Fibroblast of upper back skin (primary cell): ENCODE measurements around the gene ANKRD12.
A peak's percentile ranks its signal among the peaks of the same experiment; 100 is the strongest.
"Not testable (repeated sequence)": the region's sequence is repeated elsewhere in the genome, so short reads cannot be mapped to it uniquely, and the experiment has no call there.

Source experiments
- DNase-seq: peaks from one replicate; pipeline ENCODE4 v3.0.0-alpha.2; 2013

ANKRD12 gene

DNA sequence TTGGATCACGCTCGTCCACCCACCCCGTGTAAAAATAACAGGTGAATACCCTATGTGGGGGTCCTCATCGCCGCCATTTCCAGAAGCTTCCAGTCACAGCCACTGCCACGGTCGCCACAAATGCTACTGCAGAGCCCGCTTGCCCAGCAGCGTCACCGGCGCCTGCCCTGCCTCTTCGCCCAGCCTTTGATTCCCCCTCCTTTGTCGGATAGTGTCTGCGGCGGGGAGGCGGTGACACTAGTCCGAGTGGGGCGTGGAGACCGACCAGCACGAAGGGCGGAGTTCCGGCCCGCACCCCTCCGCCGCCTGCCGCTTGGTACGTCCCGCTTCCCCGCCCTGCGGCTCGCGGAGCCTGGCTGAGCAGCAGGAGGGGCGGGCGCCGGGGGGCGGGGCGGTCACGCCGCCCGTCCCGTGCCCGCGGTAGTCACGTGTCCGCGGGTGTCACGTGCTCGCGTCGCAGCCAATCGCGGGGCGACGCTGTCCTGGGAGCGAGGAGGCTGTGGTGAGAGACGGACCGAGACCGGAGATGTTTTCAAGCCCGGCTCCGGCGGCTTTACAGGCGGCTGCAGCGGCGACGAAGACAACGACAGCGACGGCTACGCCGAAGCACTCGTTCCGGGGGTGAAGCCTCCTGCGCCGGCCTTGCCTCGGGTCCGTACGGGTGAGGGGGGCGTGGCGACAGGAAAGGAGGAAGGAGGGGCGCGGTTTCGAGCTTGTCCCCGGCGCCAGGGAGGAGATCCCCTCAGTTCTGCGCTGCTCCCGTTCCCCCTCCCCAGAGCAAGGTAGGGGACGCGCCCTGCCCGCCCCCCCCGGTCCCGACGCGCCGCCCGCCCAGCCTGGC, at the start of gene ANKRD12:
Gene ANKRD12 (plus strand): TSS at position 467 of the 841 bp plus-strand sequence. CDS start 45,652 bp downstream, outside the sequence.
- DNase-seq, result peak; percentile 95

DNA sequence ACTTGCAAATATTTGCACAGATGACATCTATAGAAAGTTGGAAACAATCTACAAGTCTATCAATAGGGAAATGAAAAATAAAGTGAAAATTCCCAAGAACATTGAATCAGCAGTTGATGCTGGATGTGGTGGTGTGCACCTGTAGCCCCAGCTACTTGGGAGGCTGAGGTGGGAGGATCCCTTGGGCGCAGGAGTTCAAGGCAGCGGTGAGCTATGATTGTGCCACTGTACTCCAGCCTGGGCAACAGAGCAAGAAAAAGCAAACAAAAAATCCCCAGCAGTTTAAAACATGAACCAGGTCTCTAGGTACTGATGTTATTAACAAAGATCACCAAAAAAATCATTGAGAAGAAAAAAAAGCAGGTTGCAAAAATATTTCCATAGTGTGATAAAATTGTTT, 49.4 kb upstream of the ANKRD12 start:
- DNase-seq, result no peak

DNA sequence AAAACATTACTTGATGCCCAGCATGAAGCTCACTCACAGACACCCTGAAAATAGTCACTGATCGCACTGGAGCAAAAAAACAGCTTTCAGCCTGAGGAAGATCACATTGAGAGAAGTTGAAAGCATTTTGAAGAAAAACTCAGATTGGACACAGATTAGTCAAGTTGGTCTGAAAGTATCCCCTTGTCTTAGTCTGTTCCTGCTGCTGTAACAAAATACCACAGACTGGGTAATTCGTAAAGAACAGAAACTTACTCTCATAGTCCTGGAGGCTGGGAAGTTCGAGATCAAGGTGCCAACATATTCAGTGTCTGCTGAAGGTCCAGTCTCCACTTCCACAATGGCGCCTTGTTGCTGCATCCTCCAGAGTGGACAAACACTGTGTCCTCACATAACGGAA, 48.3 kb upstream of the ANKRD12 start:
- DNase-seq, result no peak

DNA sequence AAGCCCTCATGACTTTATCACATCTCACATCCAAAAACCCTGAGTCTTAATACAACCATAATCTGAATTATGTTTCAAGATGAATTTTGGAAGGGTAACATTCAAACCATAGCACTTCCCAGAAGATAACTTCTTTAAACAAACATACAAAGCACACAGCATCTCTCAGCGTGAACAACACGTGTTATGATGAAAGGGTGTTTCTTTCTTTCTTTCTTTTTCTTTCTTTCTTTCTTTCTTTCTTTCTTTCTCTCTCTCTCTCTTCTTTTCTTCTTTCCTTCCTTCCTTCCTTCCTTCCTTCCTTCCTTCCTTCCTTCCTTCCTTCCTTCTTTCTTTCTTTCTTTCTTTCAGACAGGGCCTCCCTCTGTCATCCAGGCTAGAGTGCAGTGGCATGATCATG, 47.9 kb upstream of the ANKRD12 start:
- DNase-seq, result not testable (repeated sequence)

- no peak for DNase-seq
These were observed 46.0 kb upstream of the ANKRD12 start for GRCh38 chr18:9090578-9090977.

DNA sequence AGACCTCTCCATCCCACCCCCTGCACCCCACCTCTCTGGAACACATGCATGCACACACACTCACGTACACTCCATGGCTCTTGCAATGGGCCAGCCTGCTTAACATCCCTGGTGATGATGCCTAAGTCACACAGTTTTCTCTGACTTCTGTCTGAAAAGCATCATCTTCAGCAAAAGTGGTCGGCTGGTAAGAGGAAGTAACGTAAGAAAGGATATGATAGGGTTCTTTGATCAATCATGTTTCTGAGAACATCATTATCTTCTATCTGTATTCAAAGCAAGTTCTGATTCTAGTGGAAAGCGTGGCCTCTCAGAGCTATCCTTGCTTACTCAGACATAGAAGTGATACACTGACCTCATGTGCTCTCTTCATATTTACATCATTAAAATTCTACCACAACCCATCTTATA, 45.5 kb upstream of the ANKRD12 start:
- no peak for DNase-seq

DNA sequence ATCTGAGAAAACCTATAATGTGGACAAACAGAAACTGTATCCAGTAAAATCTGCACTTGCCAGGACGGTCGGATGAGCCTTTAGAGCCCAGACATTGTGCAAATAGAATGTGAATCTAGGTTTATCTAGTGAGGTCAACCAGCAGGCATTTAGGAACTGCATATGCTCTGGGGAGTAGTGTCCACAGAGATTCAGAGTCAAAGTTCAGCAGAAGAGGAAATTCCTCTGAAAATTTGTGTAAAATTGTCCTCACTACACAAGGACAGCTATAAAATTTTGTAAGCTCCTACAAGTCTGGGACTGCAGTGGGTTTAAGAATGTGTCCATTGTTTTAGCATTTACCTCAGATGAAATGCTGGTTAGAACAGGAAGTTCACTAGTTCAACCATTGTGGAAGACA, 43.9 kb upstream of the ANKRD12 start:
- DNase-seq, result no peak

- not testable (repeated sequence) for DNase-seq
These were observed 43.5 kb upstream of the ANKRD12 start for GRCh38 chr18:9093109-9093508.

DNA sequence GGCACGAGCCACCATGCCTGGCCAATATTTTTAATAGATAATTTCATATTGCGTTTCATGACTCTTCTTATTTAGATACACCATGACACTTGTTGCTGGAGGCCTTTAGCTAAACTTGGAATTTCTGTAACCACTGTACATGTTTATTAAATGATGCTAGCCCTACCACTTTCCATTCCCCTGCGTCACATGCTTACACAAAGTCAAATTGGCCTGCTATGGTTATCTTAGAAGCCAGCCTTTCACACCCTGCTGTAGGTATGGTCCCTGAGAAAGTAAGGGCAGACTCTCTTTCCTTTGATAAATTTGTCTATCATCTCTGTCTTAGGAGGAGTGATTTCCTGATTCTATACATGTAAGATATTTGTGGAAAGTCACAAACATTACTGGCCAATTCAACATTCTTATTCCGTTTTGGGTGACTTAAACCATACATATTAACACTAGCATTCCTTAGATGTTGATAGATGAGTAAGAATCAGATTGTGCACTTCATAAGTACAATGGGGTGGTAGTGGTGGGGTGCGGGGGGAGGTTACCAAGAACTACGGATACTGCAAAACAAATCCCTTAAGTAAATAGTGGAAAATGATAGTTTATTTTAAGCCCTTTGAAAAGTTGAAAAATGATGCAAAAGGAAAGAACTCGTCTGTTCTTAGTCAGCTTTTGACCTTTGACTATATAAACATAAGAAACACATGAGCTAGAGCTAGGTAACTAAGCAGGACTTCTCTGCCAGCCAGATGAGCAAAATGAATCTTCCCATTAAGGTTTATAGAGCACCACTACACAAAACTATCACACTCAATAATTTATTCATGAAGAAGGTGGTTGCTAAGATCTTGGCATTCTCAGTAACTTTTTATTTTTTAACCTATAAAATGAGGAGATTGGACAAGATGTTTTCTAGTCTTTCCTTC, 42.0 kb upstream of the ANKRD12 start:
- DNase-seq, result peak; percentile 58

DNA sequence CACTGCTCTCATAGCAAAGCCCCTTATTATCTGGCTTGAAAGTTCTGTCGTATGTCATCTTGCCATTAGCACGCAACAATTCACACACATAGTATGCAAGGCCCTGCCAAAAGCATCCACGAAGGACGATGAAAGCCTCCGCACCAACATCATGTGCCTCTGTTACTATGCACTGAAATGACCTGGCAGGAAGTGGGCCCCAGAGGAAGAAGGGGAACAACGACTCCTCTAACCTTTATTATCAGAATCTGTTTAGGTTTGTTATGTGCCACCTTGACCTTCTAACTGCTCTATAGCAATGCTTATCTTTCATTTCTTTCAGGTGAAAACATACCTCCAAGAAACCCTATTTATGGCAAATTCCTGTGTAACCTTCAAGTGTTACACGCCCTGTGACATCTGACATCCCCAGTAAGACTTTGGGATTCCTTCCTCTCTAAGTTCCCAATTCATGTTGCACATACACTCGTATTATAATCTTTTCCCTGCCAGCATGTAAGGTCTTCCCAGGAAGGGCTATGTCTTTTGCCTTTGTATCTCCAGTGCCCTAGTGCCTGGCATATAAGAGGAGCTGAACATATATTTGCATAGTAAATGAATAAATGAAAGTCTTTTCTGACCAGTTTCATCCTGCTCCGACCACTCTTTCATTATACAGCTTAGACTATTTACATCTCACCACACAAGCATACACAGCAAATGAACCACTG, 41.1 kb upstream of the ANKRD12 start:
- no peak for DNase-seq

DNA sequence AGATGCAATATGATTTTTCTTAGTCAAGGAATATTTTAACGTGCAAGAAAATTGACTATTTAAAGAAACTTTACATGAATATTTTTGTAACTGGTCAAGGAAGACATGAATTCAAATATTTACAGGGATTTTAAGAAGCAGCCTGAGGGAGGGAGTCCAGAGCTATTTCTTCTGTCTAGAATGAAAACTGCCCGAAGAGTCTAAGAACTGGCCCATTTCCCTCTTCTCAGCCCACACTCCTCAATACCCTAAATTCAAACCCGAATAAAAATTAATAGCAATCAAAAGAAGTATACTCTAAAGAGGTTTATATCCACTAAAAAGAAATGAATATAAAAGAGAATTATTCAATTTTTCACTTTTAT, 40.6 kb upstream of the ANKRD12 start:
- no peak for DNase-seq

DNA sequence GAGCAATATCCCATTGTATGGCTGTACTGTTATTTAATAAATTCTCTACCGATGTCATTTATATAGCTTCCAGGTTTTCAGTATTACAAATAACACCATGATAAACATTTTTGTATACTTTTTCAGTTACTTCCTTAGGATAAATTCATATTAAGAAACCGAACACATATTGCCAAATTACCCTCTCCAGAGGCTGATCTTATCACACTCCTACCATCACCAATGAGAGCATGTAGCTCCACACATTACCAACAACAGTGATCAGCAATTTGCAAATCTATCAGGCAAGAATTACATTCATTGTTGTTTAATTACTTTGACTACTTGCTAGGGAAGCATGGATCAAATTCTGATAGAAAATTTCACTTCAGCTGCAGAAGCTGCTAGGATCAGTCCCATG, 39.9 kb upstream of the ANKRD12 start:
- DNase-seq, result no peak

GRCh38 chr18:9097349-9097748, 39.2 kb upstream of the ANKRD12 start:
- no peak for DNase-seq

DNA sequence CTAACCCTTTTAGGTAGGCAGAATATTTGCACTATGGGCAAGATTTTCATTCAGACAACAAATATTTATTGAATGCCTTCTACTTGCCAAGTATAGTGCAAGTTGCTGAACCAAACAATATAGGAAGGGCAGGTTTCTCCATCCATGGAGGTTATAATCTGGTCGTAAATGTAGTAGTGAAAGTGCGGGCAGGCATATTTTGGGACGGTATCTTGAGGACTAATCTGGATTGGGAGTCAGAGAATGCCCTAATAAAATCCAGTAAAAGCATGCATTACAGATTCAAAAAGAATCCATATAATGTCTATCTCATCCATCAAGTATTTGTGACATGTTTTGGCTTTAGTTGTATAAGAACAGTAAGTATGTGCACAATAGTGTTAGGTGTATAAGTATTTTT, 35.8 kb upstream of the ANKRD12 start:
- no peak for DNase-seq

DNA sequence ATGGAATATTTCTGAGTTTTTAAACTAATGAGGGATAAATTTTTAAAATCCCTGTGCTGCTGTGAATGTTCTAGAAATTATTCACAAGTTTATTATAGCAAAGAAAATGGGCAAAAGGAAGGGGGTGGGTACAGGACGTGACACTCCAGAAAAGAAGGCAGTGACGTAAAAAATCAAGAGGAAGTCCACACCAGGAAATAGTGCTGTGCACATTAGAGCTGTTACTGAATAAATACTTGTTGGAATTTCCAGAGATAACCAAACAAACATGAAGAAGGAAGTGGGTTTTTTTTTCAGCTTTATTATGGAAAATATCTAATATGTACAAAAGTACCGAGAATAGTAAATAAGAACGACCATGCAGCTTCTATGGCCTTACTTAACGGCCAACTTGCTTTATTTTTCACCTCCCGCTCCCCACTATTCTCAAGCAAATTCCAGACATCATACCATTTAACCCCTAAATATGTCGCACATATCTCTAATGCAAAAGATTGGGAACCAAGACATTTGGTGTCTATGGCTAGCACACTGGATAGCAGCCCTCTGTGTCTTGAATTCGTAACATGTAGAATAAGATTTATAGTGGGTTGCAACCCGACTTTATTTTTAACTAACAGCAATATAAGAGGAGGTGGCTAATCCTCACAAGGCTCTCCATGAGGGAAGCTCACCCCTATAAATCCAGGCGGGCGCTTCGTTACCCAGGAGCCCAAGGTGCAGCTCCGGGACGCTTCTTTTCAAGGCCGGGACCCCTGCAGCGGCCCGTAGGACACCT, 34.7 kb upstream of the ANKRD12 start:
- DNase-seq, result peak; percentile 65

DNA sequence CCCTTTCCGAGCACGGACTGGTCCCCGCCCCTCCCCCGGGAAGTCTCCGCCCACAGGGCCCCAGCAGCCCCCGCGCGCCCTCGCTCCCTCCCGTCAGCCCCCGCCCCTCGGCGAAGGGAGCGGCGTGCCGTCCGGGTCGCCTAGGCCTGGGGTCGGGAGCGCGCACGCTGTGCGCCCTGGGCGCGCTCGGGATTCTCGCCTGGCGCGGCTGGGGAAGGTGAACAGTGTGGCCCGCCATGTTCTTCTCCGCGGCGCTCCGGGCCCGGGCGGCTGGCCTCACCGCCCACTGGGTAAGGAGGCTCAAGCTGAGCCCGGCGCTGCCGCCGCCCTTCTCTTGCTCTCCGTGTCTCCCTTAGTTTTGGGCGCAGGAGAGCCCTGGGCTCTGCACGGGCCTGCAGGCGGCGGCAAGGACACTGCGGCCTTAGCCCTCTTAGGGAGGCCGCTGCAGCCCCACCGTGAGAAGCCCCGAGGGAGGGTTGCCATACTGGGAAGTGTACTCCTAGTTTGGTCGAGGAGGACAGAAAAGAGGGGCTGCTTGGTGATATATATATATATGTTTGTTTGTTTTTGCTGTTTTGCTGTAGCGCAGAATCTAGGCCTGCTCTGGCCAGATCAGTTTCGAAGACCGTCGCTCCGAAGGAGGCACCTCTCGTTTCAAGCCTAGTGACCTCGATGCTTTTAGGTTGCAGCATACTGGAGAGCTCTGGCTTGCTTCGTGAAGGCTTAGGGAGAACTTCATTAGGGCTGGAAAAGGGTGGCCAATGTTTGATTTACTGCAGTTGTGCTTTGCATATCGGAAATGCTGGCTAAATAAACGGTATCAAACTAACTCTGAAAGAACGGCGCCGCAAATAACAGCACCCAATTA, 33.8 kb upstream of the ANKRD12 start, which contains the start of gene NDUFV2:
Gene NDUFV2 (plus strand): TSS at position 192 of the 868 bp plus-strand sequence. CDS start 45 bp downstream, at position 237.
- DNase-seq, result peak; percentile 94

DNA sequence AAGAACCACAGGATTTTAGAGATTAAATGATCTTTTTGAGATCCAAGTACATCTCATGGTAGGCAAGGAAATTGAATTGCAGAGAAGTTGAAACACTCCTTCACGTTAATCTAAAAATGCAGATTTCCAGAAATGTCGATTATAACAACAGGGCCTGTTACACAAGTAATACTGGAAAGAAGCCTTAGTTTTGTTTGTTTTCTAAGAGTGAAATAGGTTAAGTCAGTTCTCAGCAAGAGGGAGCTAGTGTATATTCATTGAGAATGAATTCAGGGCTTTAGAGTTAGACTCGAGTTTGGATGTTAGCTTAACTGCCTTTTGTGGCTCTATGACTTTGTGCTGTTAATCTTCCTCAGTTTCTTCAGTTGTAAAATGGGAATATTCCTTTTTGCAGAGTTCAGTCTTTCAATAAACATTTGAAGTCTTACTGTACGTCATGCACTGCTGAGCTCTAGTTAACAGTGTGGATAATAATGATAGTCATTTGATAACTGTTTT, 33.2 kb upstream of the ANKRD12 start:
- DNase-seq, result peak; percentile 35

GRCh38 chr18:9104244-9104901, 32.2 kb upstream of the ANKRD12 start:
- no peak for DNase-seq

- DNase-seq, result no peak
These were observed 31.2 kb upstream of the ANKRD12 start for GRCh38 chr18:9105420-9105819.

DNA sequence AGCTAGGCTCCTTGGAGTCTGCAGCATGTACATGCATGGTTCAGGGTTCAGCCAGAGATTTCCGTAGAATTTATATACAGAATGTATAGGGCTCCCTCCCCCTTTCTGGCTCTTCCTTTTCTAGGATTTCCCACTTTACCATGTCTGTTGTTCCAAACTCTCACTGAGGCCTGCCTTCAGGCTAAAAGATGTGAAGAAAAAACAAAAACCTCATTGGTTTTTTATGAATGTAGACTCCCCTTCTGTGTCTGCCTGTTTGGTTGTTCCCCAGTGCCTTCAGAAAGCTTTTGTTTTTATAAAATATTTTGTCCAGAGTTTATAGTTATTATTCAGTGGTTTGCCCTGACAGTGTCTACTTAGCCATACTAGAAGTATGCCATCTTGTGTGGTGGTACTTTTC, 30.5 kb upstream of the ANKRD12 start:
- no peak for DNase-seq
